ENCODE results near the gene LDLRAP1. TPM values are rescaled to one million over a fixed set of nuclear protein-coding genes. Genes with fewer than 3 reads are reported as not detected.

Gene LDLRAP1
- total and polyA plus RNA-seq, 2 donors (not counting 3 experiments of a cell fraction or from before 2014, with no cell fraction given), result 23.1 to 24.7 TPM

DNA sequence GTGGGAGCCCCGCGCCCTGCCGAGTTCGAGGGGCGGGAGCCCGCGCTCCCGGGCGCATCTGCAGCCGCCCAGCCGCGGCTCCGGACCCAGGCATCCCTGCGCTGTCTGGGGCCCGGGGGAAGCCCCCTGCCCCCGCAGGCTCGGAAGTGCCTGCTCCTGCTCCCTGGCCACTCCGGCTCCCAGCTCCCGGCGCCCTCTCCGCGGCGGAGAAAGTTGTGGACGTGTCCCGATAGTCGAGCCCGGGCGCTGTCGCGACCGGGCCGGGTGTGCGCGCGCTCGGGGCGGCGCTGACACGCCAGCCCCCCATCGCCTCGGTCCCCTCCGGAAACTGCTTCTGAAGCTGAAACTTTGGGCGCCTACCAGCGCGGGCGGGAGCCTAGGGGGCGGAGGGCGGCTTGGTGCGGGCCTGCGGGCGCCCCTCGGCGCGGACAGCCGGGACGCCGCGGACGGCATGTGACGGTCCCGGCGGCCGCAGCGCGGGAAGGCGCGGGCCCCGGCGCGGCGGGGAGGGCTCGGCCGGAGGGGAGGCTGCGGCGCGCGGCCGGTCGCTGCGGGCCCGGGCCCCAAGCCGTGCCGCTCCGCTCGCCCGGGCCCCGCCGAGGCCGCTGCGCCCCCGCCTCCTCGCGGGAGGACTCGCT lies 73.7 kb downstream of the LDLRAP1 start:
- Histone ChIP-seq H2AFZ (ENCODE audit: low read depth, low read length) (peak overlapping the region; percentile 70), H3K9me3 (replicated peaks; ENCODE audit: control insufficient read depth, insufficient read depth, low read length) (no peaks in the 10 kb centered on the region), H4K20me1 (replicated peaks; ENCODE audit: control insufficient read depth, extremely low read depth, insufficient read depth, low read length) (no peaks in the 10 kb centered on the region), H3K9me1 (replicated peaks; ENCODE audit: control insufficient read depth, extremely low read depth, insufficient read depth, low read length) (no peaks in the 10 kb centered on the region), H3K9ac (replicated peaks; ENCODE audit: extremely low read depth, insufficient read depth, low read length) (no peak overlapping the region), H3K27me3 (ENCODE audit: control insufficient read depth in 2 of 2, insufficient read depth in 2 of 2, low read length in 2 of 2) (peaks cover 47 to 55% of the 10 kb centered on the region in 2 experiments), H3K4me3 (replicated peaks in 1 of 3; ENCODE audit: insufficient read depth in 1 of 3, low read depth in 1 of 3, low read length in 3 of 3) (peak overlapping the region; percentile 37 to 57 (median 39)), H3K27ac (ENCODE audit: insufficient read depth, low read depth, low read length) (no peak overlapping the region), H3K36me3 (ENCODE audit: control insufficient read depth in 2 of 2, extremely low read depth in 1 of 2, insufficient read depth in 2 of 2, low read length in 2 of 2) (no peaks in the 10 kb centered on the region), H3K4me2 (ENCODE audit: insufficient read depth, low read length) (peak overlapping the region; percentile 52), H3K4me1 (ENCODE audit: control insufficient read depth, extremely low read depth, insufficient read depth, low read length) (peaks cover 7% of the 10 kb centered on the region), H3K79me2 (ENCODE audit: control insufficient read depth, insufficient read depth, low read length) (no peaks in the 10 kb centered on the region)
- FAIRE-seq (no peak), DNase-seq (ENCODE audit: low read depth, low spot score) (no peak)
- TF ChIP-seq EZH2 (IDR thresholded peaks at IDR 0.05; ENCODE audit: borderline replicate concordance, low read depth, low read length, severe bottlenecking), result no peak
- no peak for TF ChIP-seq MAX (IDR thresholded peaks at IDR 0.05; ENCODE audit: insufficient read depth, insufficient read length)
- TF ChIP-seq POLR2A (IDR thresholded peaks at IDR 0.05; ENCODE audit: low read depth, low read length), result no peak
- no peak for TF ChIP-seq JUN (IDR thresholded peaks at IDR 0.05; ENCODE audit: borderline replicate concordance, insufficient read depth, insufficient read length, low read depth)
- TF ChIP-seq FOS (IDR thresholded peaks at IDR 0.05; ENCODE audit: borderline replicate concordance, insufficient read depth, low read length), result no peak
- TF ChIP-seq MYC (IDR thresholded peaks at IDR 0.05; ENCODE audit: low read depth, low read length), result no peak
- TF ChIP-seq POLR2AphosphoS5 (IDR thresholded peaks at IDR 0.05; ENCODE audit: insufficient read depth, low read depth, low read length), result no peak
- TF ChIP-seq CTCF (IDR thresholded peaks at IDR 0.05; ENCODE audit: extremely low read depth in 1 of 2, insufficient read depth in 1 of 2, low read depth in 1 of 2, low read length in 2 of 2), result no peak
- no peak for TF ChIP-seq GATA2 (IDR thresholded peaks at IDR 0.05; ENCODE audit: insufficient read depth, insufficient read length, low read depth, low read length)
- POLR2A ChIA-PET, result no interaction called here
- dilution Hi-C loops (cut with MboI; ENCODE audit: extremely low pct_ligation_motif_present, low sequenced_read_pairs) (no loop called here), intact Hi-C loops (cut with micrococcal nuclease) (loop anchor here (1.0 to 2.0 kb wide), 2 partner anchors 74 to 181 kb away; partner anchors contain the start of gene LDLRAP1)
- no TSS peak for BruUV-seq (replicated peaks)
- CTCF ChIA-PET, result interaction anchor here (1.3 to 2.0 kb wide), 2 partner anchors 98 to 193 kb away, joined by 3 to 7 read pairs; no protein-coding TSS in a partner anchor

Measured in endothelial cell of umbilical vein (primary cell).